Thoracic aorta (tissue), 2 donors: Measurements from ENCODE around the gene RDH5. TPM values are rescaled to one million over a fixed set of nuclear protein-coding genes. Genes with fewer than 3 reads are reported as not detected.

Source experiments
- ATAC-seq: fragments of 150-250 bp; one replicate; pipeline ENCODE4 v1.8.0; 2017; ENCODE audit warnings: low read depth; ENCODE audit not compliant: insufficient number of reproducible peaks, low FRiP score
- DNase-seq: peaks from one replicate; pipeline ENCODE4 v3.0.0-alpha.2; 2020; ENCODE audit warnings: low spot score
- H3K27ac ChIP-seq, 2 donors: fragments of 200-600 bp; sonication (generic); 1 replicate in 1 of 2; 2 replicates in 1 of 2; pipeline ENCODE4 v1.5.1; 2016; ENCODE audit warnings: mild to moderate bottlenecking in 2 of 2, moderate library complexity in 2 of 2
- H3K27me3 ChIP-seq: fragments of 200-600 bp; sonication (generic); replicated peaks from 2 replicates; pipeline ENCODE4 v1.6.0; 2016; ENCODE audit warnings: mild to moderate bottlenecking; ENCODE audit not compliant: insufficient read depth
- H3K36me3 ChIP-seq: fragments of 200-600 bp; sonication (generic); one replicate; pipeline ENCODE4 v1.5.1; 2016
- H3K4me1 ChIP-seq, 2 donors: fragments of 200-600 bp; sonication (generic); 1 replicate in 1 of 2; 2 replicates in 1 of 2; pipeline versions ENCODE4 v1.5.1 to v1.6.0; 2016; ENCODE audit warnings: low read depth in 2 of 2, mild to moderate bottlenecking in 1 of 2; ENCODE audit not compliant: control insufficient read depth in 1 of 2
- H3K4me3 ChIP-seq: fragments of 200-600 bp; sonication (generic); 2 replicates; pipeline ENCODE4 v1.5.1; 2016; ENCODE audit warnings: mild to moderate bottlenecking
- H3K9me3 ChIP-seq: fragments of 200-600 bp; sonication (generic); 2 replicates; pipeline ENCODE4 v1.5.1; 2016
- CTCF ChIP-seq: fragments of 200-600 bp; sonication (generic); IDR thresholded peaks from one replicate; pipeline ENCODE4 v1.5.1; 2019; ENCODE audit warnings: antibody characterized with exemption
- total RNA-seq, 2 donors: library from RNA; depleted of rRNA; stranded (reverse); fragments of >200 nt; gene quantifications; one replicate each; pipeline versions ENCODE4 v1.1.0 to v1.2.3, GENCODE V29; 2016

RDH5 gene
- total RNA-seq, 2 donors from 2014 or later: 24.4 to 29.5 TPM

- H3K27ac ChIP-seq: no peak overlapping the region
- H3K27me3 ChIP-seq: no peaks in the 10 kb centered on the region
- H3K36me3 ChIP-seq: peaks cover 73% of the 10 kb centered on the region
- H3K9me3 ChIP-seq: no peaks in the 10 kb centered on the region
- no peaks in the 10 kb centered on the region for H3K4me1 ChIP-seq
- DNase-seq: no peak
- no peak for ATAC-seq
- no peak overlapping the region for H3K4me3 ChIP-seq
- TF ChIP-seq CTCF: no peak
These were observed 26.6 kb upstream of the RDH5 start for GRCh38 chr12:55693323-55694187.

- ATAC-seq (no peak), DNase-seq (no peak)
- Histone ChIP-seq H3K27me3 (no peaks in the 10 kb centered on the region), H3K36me3 (peaks cover 74% of the 10 kb centered on the region), H3K9me3 (no peaks in the 10 kb centered on the region), H3K4me1 (no peaks in the 10 kb centered on the region), H3K27ac (no peak overlapping the region), H3K4me3 (no peak overlapping the region)
- TF ChIP-seq CTCF: no peak
These were observed 26.0 kb upstream of the RDH5 start for GRCh38 chr12:55694188-55694515.

GRCh38 chr12:55694651-55695050 is 25.5 kb upstream of the RDH5 start:
- no peaks in the 10 kb centered on the region for H3K9me3 ChIP-seq
- H3K4me3 ChIP-seq: no peak overlapping the region
- DNase-seq: no peak
- no peaks in the 10 kb centered on the region for H3K4me1 ChIP-seq
- no peaks in the 10 kb centered on the region for H3K27me3 ChIP-seq
- H3K36me3 ChIP-seq: peaks cover 78% of the 10 kb centered on the region
- no peak for ATAC-seq
- H3K27ac ChIP-seq: no peak overlapping the region
- TF ChIP-seq CTCF: no peak

GRCh38 chr12:55695349-55695748 is 24.8 kb upstream of the RDH5 start:
- DNase-seq: no peak
- peak overlapping the region in 1 of 2 donors; percentile 17 for H3K27ac ChIP-seq

GRCh38 chr12:55696141-55696540 is 24.1 kb upstream of the RDH5 start:
- peaks cover 11 to 14% of the 10 kb centered on the region in 2 donors for H3K4me1 ChIP-seq
- H3K27ac ChIP-seq: peak overlapping the region in 1 of 2 donors; percentile 17
- H3K4me3 ChIP-seq: no peak overlapping the region
- no peaks in the 10 kb centered on the region for H3K27me3 ChIP-seq
- peaks cover 78% of the 10 kb centered on the region for H3K36me3 ChIP-seq
- no peak for ATAC-seq
- no peak for DNase-seq
- H3K9me3 ChIP-seq: no peaks in the 10 kb centered on the region
- TF ChIP-seq CTCF: no peak

More at GRCh38 chr12:55695349-55695748, 24.8 kb upstream of the RDH5 start:
- Histone ChIP-seq H3K9me3 (no peaks in the 10 kb centered on the region), H3K27me3 (no peaks in the 10 kb centered on the region), H3K4me1 (peaks cover 3 to 6% of the 10 kb centered on the region in 2 donors), H3K4me3 (no peak overlapping the region), H3K36me3 (peaks cover 78% of the 10 kb centered on the region)
- TF ChIP-seq CTCF: no peak
- ATAC-seq: no peak
